Heart left ventricle (tissue), 16 donors: ENCODE data around the gene TRAIP. TPM values are rescaled to one million over a fixed set of nuclear protein-coding genes. Genes with fewer than 3 reads are reported as not detected.

ENCODE experiments used
- ATAC-seq, 4 donors: fragments of 200-7000 bp; cut with Tn5 transposase; one replicate each; pipeline ENCODE4 v1.9.1; 2020 to 2022; ENCODE audit warnings: moderate library complexity in 4 of 4, mild to moderate bottlenecking in 3 of 4, moderate number of reproducible peaks in 1 of 4
- DNase-seq, 5 donors: peaks; one replicate each; pipeline ENCODE4 v3.0.0-alpha.2; 2020
- H3K27ac ChIP-seq, 12 donors: fragments of 200-600 bp; sonication (generic) in 4 of 12; one replicate each; pipeline versions ENCODE4 v1.5.0 to v1.8.0; 2016 to 2022; ENCODE audit warnings: mild to moderate bottlenecking in 2 of 12
- H3K27me3 ChIP-seq, 9 donors: fragments of 200-600 bp; sonication (generic) in 2 of 9; one replicate each; pipeline versions ENCODE4 v1.5.1 to v1.8.0; 2016 to 2022; ENCODE audit warnings: mild to moderate bottlenecking in 3 of 9
- H3K36me3 ChIP-seq, 9 donors: fragments of 200-600 bp; sonication (generic) in 2 of 9; one replicate each; pipeline versions ENCODE4 v1.5.0 to v1.8.0; 2018 to 2022; ENCODE audit warnings: mild to moderate bottlenecking in 2 of 9
- H3K4me1 ChIP-seq, 12 donors: fragments of 200-600 bp; sonication (generic) in 4 of 12; one replicate each; pipeline versions ENCODE4 v1.5.0 to v1.8.0; 2016 to 2022; ENCODE audit warnings: mild to moderate bottlenecking in 3 of 12
- H3K4me3 ChIP-seq, 12 donors: fragments of 200-600 bp; sonication (generic) in 4 of 12; one replicate each; pipeline versions ENCODE4 v1.5.0 to v1.8.0; 2017 to 2022; ENCODE audit warnings: mild to moderate bottlenecking in 9 of 12, moderate library complexity in 4 of 12
- H3K9me3 ChIP-seq, 12 donors: fragments of 200-600 bp; sonication (generic) in 4 of 12; one replicate each; pipeline versions ENCODE4 v1.5.0 to v1.8.0; 2016 to 2022; ENCODE audit warnings: mild to moderate bottlenecking in 1 of 12
- POLR2A ChIP-seq, 2 donors: fragments of 450-650 bp; IDR thresholded peaks; one replicate each; pipeline ENCODE4 v1.6.1; 2017; ENCODE audit warnings: antibody characterized with exemption in 2 of 2, mild to moderate bottlenecking in 2 of 2, moderate library complexity in 2 of 2
- WGBS, 4 donors: extraction: QIAGEN DNeasy Blood & Tissue Kit in 2 of 4; methylation state at CpG; one replicate each; pipeline versions ENCODE4 v1.1.5 to v1.1.7; 2013 to 2018; 5-methylcytosine and 5-hydroxymethylcytosine counted together
- intact Hi-C, 10 donors: fragments of 100-400 bp; cut with DNase I; formaldehyde crosslinking; loops; one replicate each; pipeline versions ENCODE4 v1.11.1 to v1.14.2; 2022
- polyA plus RNA-seq, 2 donors: library from polyadenylated mRNA; stranded (reverse); fragments of 200-250 nt; gene quantifications; one replicate each; pipeline ENCODE4 v1.2.3, GENCODE V29; 2013
- total RNA-seq, 9 donors: library from RNA; depleted of rRNA in 2 of 9; stranded (reverse); fragments of >200 nt in 2 of 9; fragmentation: NEBNext Ultra II Directional in 3 of 9; extraction: Animal tissue kit (Norgen Biotek cat#: 25700) in 3 of 9; gene quantifications; one replicate each; pipeline versions ENCODE4 v1.1.0 to v1.2.4, GENCODE V29; 2016 to 2023
- TF ChIP-seq, protein P1 (sequence below), 12 donors: fragments of 200-600 bp; sonication (generic) in 4 of 12; IDR thresholded peaks; one replicate each; pipeline versions ENCODE4 v1.5.0 to v1.8.0; 2018 to 2022; ENCODE audit warnings: antibody characterized with exemption in 12 of 12, mild to moderate bottlenecking in 5 of 12
- donor health status: ischemic (EF 13 %, LVEDD 7.1; RV severe dilation, severe dysfunction).
- donor health status: healthy with polysubstance abuse.
- donor health status: DM: no; HTN: yes; CAD: no.
- donor health status: DM: no; HTN: no; CAD: no.
- donor health status: ischemic (EF 25% LVEDD 6.9; RV normal size, moderate dysfunction).
- donor health status: ischemic (EF 25% LVEDD 5.7; RV mildly dilated, moderate dysfunction).
- donor health status: healthy.
- donor health status: DM: yes; HTN: yes; CAD: no.
- donor health status: ischemic (EF 35%, LVEDD 5.7; RV mildly dilated, moderate dysfunction).
- donor health status: nonischemic (EF 11% LVEDD 7.7; RV severe dilation, severe dysfunction).
- donor health status: DM: yes; HTN: yes; CAD: no.
- donor health status: PGD.
- donor health status: ischemic (EF 29% LVEDD 5.4; RV normal size, mild dysfunction).
- donor health status: nonischemic (EF 23%, LVEDD 6.1; RV moderate dilation, normal function).

The TRAIP gene
- total and polyA plus RNA-seq, 11 donors, result 0.37 to 6.3 (median 0.99) TPM; not detected in 1

DNA sequence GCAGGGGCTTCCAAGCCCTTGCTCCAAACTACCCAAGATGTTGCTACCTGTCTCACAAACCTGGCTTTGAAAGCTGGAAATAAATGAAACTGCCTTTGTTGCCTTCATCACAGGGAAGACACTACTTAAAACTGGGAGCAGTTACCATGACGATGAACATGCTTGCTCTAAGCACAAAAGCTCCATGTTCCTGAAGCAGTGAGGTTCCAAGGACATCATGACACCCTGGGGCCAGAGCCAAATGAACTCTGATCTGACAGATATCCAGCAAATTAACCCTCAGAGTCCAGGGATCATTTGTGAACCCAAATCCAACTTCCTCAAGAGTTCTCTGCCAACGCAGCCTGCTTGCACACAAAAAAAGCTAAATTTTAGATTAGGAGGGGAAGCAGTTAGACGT, 10.7 kb downstream of the TRAIP start:
- Histone ChIP-seq H3K9me3 (no peaks in the 10 kb centered on the region), H3K27me3 (no peaks in the 10 kb centered on the region), H3K27ac (no peak overlapping the region), H3K4me3 (no peak overlapping the region), H3K4me1 (peaks cover 0 to 15% (median 7%) of the 10 kb centered on the region in 12 donors), H3K36me3 (peaks cover 0 to 15% (median 0%) of the 10 kb centered on the region in 9 donors)
- no peak for DNase-seq
- intact Hi-C loops, result loop anchor here in 3 of 10 donors (10.0 kb wide), 3 partner anchors 59 to 239 kb away; partner anchors contain the start of genes MST1R (in 1 of the 3) and RBM5 (in 1 of the 3)
- TF ChIP-seq POLR2A (IDR thresholded peaks at IDR 0.05), result no peak
- TF ChIP-seq, protein P1, sequence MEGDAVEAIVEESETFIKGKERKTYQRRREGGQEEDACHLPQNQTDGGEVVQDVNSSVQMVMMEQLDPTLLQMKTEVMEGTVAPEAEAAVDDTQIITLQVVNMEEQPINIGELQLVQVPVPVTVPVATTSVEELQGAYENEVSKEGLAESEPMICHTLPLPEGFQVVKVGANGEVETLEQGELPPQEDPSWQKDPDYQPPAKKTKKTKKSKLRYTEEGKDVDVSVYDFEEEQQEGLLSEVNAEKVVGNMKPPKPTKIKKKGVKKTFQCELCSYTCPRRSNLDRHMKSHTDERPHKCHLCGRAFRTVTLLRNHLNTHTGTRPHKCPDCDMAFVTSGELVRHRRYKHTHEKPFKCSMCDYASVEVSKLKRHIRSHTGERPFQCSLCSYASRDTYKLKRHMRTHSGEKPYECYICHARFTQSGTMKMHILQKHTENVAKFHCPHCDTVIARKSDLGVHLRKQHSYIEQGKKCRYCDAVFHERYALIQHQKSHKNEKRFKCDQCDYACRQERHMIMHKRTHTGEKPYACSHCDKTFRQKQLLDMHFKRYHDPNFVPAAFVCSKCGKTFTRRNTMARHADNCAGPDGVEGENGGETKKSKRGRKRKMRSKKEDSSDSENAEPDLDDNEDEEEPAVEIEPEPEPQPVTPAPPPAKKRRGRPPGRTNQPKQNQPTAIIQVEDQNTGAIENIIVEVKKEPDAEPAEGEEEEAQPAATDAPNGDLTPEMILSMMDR (IDR thresholded peaks at IDR 0.05), result no peak
- ATAC-seq, result no peak
- 82 to 92% (median 86%) methylated on average over 3 of the region's 3 CpGs for WGBS, 4 donors

DNA sequence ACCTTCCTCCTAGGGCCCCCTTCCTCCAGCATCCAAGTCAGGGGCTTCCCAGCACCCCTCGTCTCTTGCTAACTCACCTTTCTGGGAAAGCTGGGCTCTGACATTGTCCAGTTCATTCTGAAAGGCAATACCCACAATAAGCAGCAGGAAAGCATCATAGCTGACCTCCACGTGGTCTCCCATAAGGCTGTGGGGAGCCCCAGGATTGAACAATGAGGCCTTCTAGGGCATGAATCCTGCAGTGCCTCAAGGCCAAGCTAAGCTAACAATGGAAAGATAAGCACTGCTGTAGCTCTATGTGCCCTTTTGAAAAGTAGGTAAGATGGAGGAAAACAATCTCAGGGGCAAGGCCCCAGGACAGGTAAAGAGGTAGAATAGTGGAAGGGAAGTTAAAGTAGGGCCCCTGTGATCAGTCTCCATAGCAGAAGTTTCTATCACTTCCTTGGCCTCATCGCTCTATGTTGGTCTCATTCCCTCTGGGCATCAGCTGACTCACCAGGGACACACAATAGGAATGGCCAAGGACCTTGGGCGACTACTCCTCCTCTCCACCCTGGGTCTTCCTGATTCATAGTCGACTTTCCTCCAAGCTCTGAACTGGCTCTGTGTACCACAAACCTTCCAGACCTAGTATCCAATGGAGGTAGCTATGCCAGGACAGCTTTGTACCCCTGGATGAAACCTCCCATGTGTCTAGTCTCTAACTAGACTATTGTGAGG, 11.7 kb downstream of the TRAIP start:
- peaks cover 5 to 26% (median 17%) of the 10 kb centered on the region in 12 donors for H3K4me1 ChIP-seq
- H3K9me3 ChIP-seq, result no peaks in the 10 kb centered on the region
- peaks cover 0 to 15% (median 0%) of the 10 kb centered on the region in 9 donors for H3K36me3 ChIP-seq
- DNase-seq (no peak), ATAC-seq (no peak)
- intact Hi-C loops, result loop anchor here in 9 of 10 donors (5.0 to 10.0 kb wide), 5 partner anchors 58 to 240 kb away; partner anchors contain the start of genes MST1R (in 3 of the 9) and RBM5 (in 1 of the 9)
- no peak overlapping the region for H3K27ac ChIP-seq
- 78 to 96% (median 89%) methylated on average over 5 of the region's 5 CpGs for WGBS, 4 donors
- H3K4me3 ChIP-seq, result no peak overlapping the region
- TF ChIP-seq, protein P1 (IDR thresholded peaks at IDR 0.05), result no peak
- TF ChIP-seq POLR2A (IDR thresholded peaks at IDR 0.05), result no peak
- no peaks in the 10 kb centered on the region for H3K27me3 ChIP-seq

DNA sequence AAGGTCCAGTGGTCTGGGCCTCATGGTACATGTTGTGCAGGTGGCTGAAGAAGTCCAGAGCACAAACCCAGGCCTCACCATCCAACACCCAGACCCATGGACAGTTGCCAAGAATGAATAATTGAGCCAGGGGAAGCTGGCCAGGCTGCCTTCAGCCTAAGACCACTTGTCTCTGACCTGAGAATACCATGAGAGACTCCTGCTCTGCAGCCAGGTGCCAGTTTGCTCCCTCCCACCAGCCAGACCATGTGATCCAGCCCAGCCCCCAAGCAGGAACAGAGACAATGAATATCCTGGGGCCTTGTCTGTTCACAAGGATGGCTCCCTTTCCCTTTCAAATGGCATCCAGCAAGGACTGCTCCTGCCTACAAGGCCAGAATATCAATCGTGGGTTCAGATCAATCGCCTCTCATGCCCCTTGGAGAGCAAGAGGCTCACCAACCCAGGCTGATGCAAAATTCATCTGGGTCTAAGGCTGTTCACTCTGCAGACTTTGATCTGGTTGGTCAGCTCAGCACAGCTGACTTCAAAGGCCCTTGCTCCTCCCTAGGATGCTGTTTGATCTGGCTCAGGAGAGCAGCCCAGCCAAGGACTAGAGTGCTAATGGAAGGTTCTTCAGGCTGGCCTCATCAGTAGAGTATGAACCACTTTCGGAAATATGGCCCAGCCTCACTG, 13.4 kb downstream of the TRAIP start:
- WGBS, 4 donors, result 93 to 95% (median 94%) methylated on average over 3 of the region's 3 CpGs

More for the DNA sequence above, 13.4 kb downstream of the TRAIP start:
- H3K36me3 ChIP-seq, result peaks cover 0 to 15% (median 0%) of the 10 kb centered on the region in 9 donors
- no peak for ATAC-seq
- no peaks in the 10 kb centered on the region for H3K9me3 ChIP-seq
- no peak overlapping the region for H3K4me3 ChIP-seq
- TF ChIP-seq, protein P1 (IDR thresholded peaks at IDR 0.05), result no peak
- no peak for TF ChIP-seq POLR2A (IDR thresholded peaks at IDR 0.05)
- intact Hi-C loops, result loop anchor here in 9 of 10 donors (5.0 to 10.0 kb wide), 5 partner anchors 59 to 242 kb away; partner anchors contain the start of genes MST1R (in 3 of the 9) and RBM5 (in 1 of the 9)
- peaks cover 5 to 34% (median 23%) of the 10 kb centered on the region in 12 donors for H3K4me1 ChIP-seq
- no peaks in the 10 kb centered on the region for H3K27me3 ChIP-seq
- DNase-seq, result peak in 1 of 5 donors; percentile 37
- H3K27ac ChIP-seq, result no peak overlapping the region
